Neural cell (in vitro differentiated cells): Measurements from ENCODE around the gene PROM2. TPM values are rescaled to one million over a fixed set of nuclear protein-coding genes. Genes with fewer than 3 reads are reported as not detected.

Experiments used
- H2AFZ ChIP-seq: fragments of 200-600, 300-800 bp; sonication (generic), shearing (Covaris generic); 2 replicates; pipeline ENCODE4 v1.6.0; 2014; ENCODE audit warnings: low read depth, mild to moderate bottlenecking, antibody characterized with exemption, low read length, moderate library complexity
- H3F3A ChIP-seq: fragments of 200-600 bp; shearing (Covaris generic); 2 replicates; pipeline ENCODE4 v1.6.1; 2016; ENCODE audit warnings: mild to moderate bottlenecking, moderate library complexity, mixed read lengths, antibody characterized with exemption, low read length; ENCODE audit not compliant: insufficient read depth, poor library complexity, severe bottlenecking
- H3K27ac ChIP-seq: fragments of 200-600, 300-800 bp; sonication (generic), shearing (Covaris generic); 2 replicates; pipeline ENCODE4 v1.5.1; 2014; ENCODE audit warnings: mild to moderate bottlenecking, low read length, moderate library complexity
- H3K27me3 ChIP-seq: fragments of 300-800, 200-600 bp; sonication (generic), shearing (Covaris generic); 2 replicates; pipeline ENCODE4 v1.6.0; 2014; ENCODE audit warnings: mild to moderate bottlenecking, low read depth, low read length, moderate library complexity; ENCODE audit not compliant: insufficient read depth
- H3K36me3 ChIP-seq: fragments of 300-800, 200-600 bp; sonication (generic), shearing (Covaris generic); 2 replicates; pipeline ENCODE4 v1.5.1; 2014; ENCODE audit warnings: mild to moderate bottlenecking, antibody characterized with exemption, low read length, moderate library complexity; ENCODE audit not compliant: insufficient read depth
- H3K4me2 ChIP-seq: fragments of 300-800, 200-600 bp; sonication (generic), shearing (Covaris generic); 2 replicates; pipeline ENCODE4 v1.6.0; 2014; ENCODE audit warnings: mild to moderate bottlenecking, low read length
- H3K4me3 ChIP-seq: fragments of 300-800, 200-600 bp; sonication (generic), shearing (Covaris generic); 2 replicates; pipeline ENCODE4 v1.5.1; 2014; ENCODE audit warnings: mild to moderate bottlenecking, low read length, moderate library complexity
- H3K79me2 ChIP-seq: fragments of 200-600 bp; shearing (Covaris generic); replicated peaks from 2 replicates; pipeline ENCODE4 v1.6.0; 2014; ENCODE audit warnings: mild to moderate bottlenecking, low read length, moderate library complexity; ENCODE audit not compliant: insufficient read depth
- H3K9ac ChIP-seq: fragments of 300-800, 200-600 bp; sonication (generic), shearing (Covaris generic); 2 replicates; pipeline ENCODE4 v1.6.1; 2016; ENCODE audit warnings: mild to moderate bottlenecking, low read length, mixed read lengths
- H3K9me2 ChIP-seq: fragments of 200-600 bp; shearing (Covaris generic); 2 replicates; pipeline ENCODE4 v1.6.1; 2016; ENCODE audit warnings: mild to moderate bottlenecking, low read length, mixed read lengths; ENCODE audit not compliant: insufficient read depth
- H3K9me3 ChIP-seq: fragments of 200-600, 300-800 bp; sonication (generic), shearing (Covaris generic); 2 replicates; pipeline ENCODE4 v1.6.1; 2016; ENCODE audit warnings: mild to moderate bottlenecking, mixed run types, low read length, moderate library complexity, mixed read lengths
- H4K20me1 ChIP-seq: fragments of 200-600 bp; shearing (Covaris generic); 2 replicates; pipeline ENCODE4 v1.6.1; 2016; ENCODE audit warnings: mild to moderate bottlenecking, mixed run types; ENCODE audit not compliant: insufficient read depth
- EP300 ChIP-seq: fragments of 450-650 bp; conservative IDR thresholded peaks from 2 replicates; pipeline ENCODE4 v1.6.1; 2014; ENCODE audit warnings: antibody characterized with exemption, mild to moderate bottlenecking, moderate library complexity; ENCODE audit not compliant: poor library complexity, severe bottlenecking
- EZH2 ChIP-seq: fragments of 200-600, 300-800 bp; shearing (Covaris generic), sonication (generic); IDR thresholded peaks from 2 replicates; pipeline ENCODE4 v1.6.1; 2014; ENCODE audit warnings: antibody characterized with exemption, low read length, borderline replicate concordance, mild to moderate bottlenecking; ENCODE audit not compliant: insufficient read depth, poor library complexity, severe bottlenecking
- MXI1 ChIP-seq: fragments of 450-650 bp; conservative IDR thresholded peaks from 2 replicates; pipeline ENCODE4 v1.6.1; 2014; ENCODE audit warnings: antibody characterized with exemption, mild to moderate bottlenecking; ENCODE audit not compliant: poor library complexity, severe bottlenecking
- POLR2AphosphoS5 ChIP-seq: IDR thresholded peaks from 2 replicates; pipeline ENCODE4 v1.6.1; 2012
- RAD21 ChIP-seq: fragments of 450-650 bp; conservative IDR thresholded peaks from 2 replicates; pipeline ENCODE4 v1.6.1; 2014; ENCODE audit warnings: antibody characterized with exemption, mild to moderate bottlenecking, moderate library complexity
- SMC3 ChIP-seq: fragments of 450-650 bp; conservative IDR thresholded peaks from 2 replicates; pipeline ENCODE4 v1.6.1; 2014; ENCODE audit warnings: antibody characterized with exemption, mild to moderate bottlenecking, moderate library complexity; ENCODE audit not compliant: poor library complexity
- TAF1 ChIP-seq: IDR thresholded peaks from 2 replicates; pipeline ENCODE4 v1.6.1; 2012; ENCODE audit warnings: low read depth
- polyA plus RNA-seq: library from polyadenylated mRNA; depleted of rRNA; stranded (reverse); fragments of >200 nt; gene quantifications from 2 replicates; pipeline ENCODE4 v1.2.3, GENCODE V29; 2014
- TF ChIP-seq, protein P1 (sequence below): fragments of 450-650 bp; IDR thresholded peaks from 2 replicates; pipeline ENCODE4 v1.5.1; 2014; ENCODE audit warnings: antibody characterized with exemption, mild to moderate bottlenecking, moderate library complexity; ENCODE audit not compliant: poor library complexity, severe bottlenecking
- TF ChIP-seq, protein P2 (sequence below): IDR thresholded peaks from 2 replicates; pipeline ENCODE4 v1.6.1; 2012; ENCODE audit warnings: borderline replicate concordance

PROM2 gene
- polyA plus RNA-seq, 1 donor from 2014 or later = 2.2 TPM

DNA sequence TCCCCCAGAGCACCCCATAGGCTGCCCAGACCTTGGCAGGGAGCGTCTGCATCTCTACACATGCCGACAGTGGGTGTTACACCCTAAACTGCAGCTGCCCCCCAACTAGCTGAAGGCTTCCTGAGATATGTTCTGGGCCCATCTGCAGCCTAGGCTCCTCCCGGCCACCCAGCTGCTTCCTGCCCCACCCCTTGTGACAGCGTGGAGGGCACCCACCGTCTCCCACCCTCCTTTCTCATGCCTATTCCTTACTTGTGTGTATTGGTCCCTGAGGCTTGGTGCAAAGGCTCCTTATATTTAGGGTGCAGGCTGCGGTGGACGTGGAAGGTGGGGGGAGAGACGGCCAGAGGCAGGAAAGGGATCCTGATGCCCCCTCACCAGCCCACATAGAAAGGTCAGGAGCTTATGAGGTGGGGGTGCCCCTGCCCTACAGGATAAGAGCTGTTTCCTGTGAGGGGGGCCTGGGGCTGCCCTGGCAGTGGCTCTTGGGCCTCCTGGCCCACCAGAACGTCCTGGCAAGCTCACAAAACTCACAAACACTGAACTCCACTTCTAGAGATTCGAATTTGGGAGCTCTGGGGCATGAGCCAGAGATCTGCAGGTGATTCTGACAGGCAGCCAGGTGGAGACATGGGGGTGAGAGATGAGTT is 7.3 kb upstream of the PROM2 start:
- peaks cover 15% of the 10 kb centered on the region for H3K9me3 ChIP-seq
- H3K36me3 ChIP-seq = no peaks in the 10 kb centered on the region
- H3K27ac ChIP-seq = no peak overlapping the region
- no peak overlapping the region for H3K9ac ChIP-seq
- H3K79me2 ChIP-seq = no peaks in the 10 kb centered on the region
- H3K9me2 ChIP-seq = no peaks in the 10 kb centered on the region
- H4K20me1 ChIP-seq = no peaks in the 10 kb centered on the region
- H3K4me3 ChIP-seq = no peak overlapping the region
- no peak overlapping the region for H3K4me2 ChIP-seq
- H2AFZ ChIP-seq = no peak overlapping the region
- TF ChIP-seq SMC3 (no peak), MXI1 (no peak), EZH2 (no peak), TAF1 (no peak)
- no peaks in the 10 kb centered on the region for H3K27me3 ChIP-seq
- no peaks in the 10 kb centered on the region for H3F3A ChIP-seq

DNA sequence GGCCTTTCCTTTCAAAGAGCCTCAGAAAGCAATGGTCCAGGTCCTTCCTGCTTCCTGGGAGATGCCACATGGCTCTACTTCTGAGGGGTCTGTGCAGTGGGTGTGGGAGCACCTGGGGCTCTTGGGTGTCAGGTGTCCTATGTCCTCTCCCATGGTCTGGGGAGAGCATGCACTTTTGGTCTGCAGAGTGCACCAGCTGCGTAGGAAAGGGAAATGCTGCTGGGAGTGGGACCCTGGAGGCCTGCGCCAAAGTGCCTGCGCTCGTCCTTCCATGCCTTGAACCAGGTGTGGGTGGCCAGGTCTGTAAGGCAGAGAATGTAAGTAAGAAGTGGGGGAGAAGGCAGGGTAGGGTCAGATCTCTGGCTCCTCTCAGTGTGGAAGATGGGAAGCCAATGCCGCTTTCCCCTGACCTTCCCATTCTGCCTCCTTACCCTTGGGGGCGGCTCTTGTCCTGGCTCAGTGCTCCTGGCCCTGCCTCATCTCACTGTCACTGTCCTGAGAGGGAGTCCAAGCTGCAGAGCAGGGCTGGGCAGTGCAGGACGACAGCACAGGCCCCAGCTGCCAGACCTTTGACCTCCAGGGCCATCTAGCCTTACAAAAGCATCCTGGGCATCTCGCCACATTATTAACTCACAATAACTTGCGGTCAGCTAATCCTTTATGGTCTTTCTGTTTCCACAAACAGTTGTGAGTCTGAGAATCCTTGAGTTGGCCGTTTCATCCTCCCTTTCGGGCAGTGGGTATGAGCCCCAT is 6.6 kb upstream of the PROM2 start:
- H2AFZ ChIP-seq = no peak overlapping the region
- no peaks in the 10 kb centered on the region for H4K20me1 ChIP-seq
- H3K36me3 ChIP-seq = no peaks in the 10 kb centered on the region
- H3K4me2 ChIP-seq = no peak overlapping the region
- TF ChIP-seq, protein P1, sequence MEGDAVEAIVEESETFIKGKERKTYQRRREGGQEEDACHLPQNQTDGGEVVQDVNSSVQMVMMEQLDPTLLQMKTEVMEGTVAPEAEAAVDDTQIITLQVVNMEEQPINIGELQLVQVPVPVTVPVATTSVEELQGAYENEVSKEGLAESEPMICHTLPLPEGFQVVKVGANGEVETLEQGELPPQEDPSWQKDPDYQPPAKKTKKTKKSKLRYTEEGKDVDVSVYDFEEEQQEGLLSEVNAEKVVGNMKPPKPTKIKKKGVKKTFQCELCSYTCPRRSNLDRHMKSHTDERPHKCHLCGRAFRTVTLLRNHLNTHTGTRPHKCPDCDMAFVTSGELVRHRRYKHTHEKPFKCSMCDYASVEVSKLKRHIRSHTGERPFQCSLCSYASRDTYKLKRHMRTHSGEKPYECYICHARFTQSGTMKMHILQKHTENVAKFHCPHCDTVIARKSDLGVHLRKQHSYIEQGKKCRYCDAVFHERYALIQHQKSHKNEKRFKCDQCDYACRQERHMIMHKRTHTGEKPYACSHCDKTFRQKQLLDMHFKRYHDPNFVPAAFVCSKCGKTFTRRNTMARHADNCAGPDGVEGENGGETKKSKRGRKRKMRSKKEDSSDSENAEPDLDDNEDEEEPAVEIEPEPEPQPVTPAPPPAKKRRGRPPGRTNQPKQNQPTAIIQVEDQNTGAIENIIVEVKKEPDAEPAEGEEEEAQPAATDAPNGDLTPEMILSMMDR = no peak
- TF ChIP-seq EP300 (no peak), RAD21 (no peak), MXI1 (no peak), SMC3 (no peak), EZH2 (no peak), POLR2AphosphoS5 (no peak), TAF1 (no peak)
- TF ChIP-seq, protein P2, sequence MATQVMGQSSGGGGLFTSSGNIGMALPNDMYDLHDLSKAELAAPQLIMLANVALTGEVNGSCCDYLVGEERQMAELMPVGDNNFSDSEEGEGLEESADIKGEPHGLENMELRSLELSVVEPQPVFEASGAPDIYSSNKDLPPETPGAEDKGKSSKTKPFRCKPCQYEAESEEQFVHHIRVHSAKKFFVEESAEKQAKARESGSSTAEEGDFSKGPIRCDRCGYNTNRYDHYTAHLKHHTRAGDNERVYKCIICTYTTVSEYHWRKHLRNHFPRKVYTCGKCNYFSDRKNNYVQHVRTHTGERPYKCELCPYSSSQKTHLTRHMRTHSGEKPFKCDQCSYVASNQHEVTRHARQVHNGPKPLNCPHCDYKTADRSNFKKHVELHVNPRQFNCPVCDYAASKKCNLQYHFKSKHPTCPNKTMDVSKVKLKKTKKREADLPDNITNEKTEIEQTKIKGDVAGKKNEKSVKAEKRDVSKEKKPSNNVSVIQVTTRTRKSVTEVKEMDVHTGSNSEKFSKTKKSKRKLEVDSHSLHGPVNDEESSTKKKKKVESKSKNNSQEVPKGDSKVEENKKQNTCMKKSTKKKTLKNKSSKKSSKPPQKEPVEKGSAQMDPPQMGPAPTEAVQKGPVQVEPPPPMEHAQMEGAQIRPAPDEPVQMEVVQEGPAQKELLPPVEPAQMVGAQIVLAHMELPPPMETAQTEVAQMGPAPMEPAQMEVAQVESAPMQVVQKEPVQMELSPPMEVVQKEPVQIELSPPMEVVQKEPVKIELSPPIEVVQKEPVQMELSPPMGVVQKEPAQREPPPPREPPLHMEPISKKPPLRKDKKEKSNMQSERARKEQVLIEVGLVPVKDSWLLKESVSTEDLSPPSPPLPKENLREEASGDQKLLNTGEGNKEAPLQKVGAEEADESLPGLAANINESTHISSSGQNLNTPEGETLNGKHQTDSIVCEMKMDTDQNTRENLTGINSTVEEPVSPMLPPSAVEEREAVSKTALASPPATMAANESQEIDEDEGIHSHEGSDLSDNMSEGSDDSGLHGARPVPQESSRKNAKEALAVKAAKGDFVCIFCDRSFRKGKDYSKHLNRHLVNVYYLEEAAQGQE = no peak
- no peaks in the 10 kb centered on the region for H3K27me3 ChIP-seq
- H3K9me2 ChIP-seq = no peaks in the 10 kb centered on the region
- H3F3A ChIP-seq = no peaks in the 10 kb centered on the region
- H3K4me3 ChIP-seq = no peak overlapping the region
- H3K9ac ChIP-seq = no peak overlapping the region
- no peak overlapping the region for H3K27ac ChIP-seq
- H3K79me2 ChIP-seq = no peaks in the 10 kb centered on the region
- peaks cover 9% of the 10 kb centered on the region for H3K9me3 ChIP-seq
